ENCODE results near the gene THSD7B.

GRCh38 chr2:137300987-137301386 is 535.6 kb downstream of the THSD7B start:
- TF ChIP-seq YY1 (IDR thresholded peaks at IDR 0.05; ENCODE audit: insufficient read depth, insufficient read length) (no peak), ZNF274 (IDR thresholded peaks at IDR 0.05; ENCODE audit: low read depth, low read length) (no peak), SUZ12 (IDR thresholded peaks at IDR 0.05; ENCODE audit: extremely low read depth, insufficient read depth, insufficient read length) (no peak)
